Measurements from ENCODE around the gene SCNN1A. TPM values are rescaled to one million over a fixed set of nuclear protein-coding genes. Genes with fewer than 3 reads are reported as not detected.
A peak's percentile ranks its signal among the peaks of the same experiment; 100 is the strongest.

Gene SCNN1A
- total and polyA plus RNA-seq, 2 of the 13 experiments (the other 11 are each of a cell fraction or from before 2014, with no cell fraction given) = 1.5 to 14.6 TPM

DNA sequence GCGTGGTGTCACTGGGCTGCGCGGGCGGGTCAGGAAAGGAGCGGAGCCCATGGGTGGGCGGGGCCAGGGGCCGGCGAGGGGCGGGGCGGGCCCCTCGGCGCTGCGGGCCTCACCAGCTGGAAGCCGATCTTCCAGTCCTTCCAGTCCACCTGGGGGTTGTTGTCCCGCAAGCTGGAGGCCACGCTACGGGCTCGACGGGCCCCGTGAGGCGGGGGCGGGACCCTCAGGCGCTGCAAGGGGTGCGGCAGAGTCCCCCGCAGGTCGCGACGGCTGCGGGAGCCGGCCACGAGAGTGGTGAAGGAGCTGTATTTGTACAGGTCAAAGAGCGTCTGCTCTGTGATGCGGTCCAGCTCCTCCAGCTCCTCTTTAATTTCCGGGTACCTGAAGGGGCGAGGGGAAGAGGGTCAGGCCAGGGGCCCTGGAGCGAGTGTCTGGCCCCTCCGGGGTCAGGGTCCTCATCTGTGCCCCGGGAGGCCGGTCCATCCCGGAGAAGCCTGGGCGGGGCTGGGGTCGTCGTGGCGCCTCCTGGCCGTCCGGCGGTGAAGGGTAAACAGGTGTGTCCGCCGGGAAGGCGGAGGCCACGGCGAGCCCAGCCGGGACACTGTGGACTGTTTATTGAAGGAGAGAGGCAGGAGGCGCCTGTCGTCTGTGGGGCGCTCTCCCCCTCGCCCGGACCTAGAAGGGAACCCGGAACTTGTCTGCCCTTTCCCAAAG is 11.9 kb downstream of the SCNN1A start (continued):
- TF ChIP-seq, protein P1, sequence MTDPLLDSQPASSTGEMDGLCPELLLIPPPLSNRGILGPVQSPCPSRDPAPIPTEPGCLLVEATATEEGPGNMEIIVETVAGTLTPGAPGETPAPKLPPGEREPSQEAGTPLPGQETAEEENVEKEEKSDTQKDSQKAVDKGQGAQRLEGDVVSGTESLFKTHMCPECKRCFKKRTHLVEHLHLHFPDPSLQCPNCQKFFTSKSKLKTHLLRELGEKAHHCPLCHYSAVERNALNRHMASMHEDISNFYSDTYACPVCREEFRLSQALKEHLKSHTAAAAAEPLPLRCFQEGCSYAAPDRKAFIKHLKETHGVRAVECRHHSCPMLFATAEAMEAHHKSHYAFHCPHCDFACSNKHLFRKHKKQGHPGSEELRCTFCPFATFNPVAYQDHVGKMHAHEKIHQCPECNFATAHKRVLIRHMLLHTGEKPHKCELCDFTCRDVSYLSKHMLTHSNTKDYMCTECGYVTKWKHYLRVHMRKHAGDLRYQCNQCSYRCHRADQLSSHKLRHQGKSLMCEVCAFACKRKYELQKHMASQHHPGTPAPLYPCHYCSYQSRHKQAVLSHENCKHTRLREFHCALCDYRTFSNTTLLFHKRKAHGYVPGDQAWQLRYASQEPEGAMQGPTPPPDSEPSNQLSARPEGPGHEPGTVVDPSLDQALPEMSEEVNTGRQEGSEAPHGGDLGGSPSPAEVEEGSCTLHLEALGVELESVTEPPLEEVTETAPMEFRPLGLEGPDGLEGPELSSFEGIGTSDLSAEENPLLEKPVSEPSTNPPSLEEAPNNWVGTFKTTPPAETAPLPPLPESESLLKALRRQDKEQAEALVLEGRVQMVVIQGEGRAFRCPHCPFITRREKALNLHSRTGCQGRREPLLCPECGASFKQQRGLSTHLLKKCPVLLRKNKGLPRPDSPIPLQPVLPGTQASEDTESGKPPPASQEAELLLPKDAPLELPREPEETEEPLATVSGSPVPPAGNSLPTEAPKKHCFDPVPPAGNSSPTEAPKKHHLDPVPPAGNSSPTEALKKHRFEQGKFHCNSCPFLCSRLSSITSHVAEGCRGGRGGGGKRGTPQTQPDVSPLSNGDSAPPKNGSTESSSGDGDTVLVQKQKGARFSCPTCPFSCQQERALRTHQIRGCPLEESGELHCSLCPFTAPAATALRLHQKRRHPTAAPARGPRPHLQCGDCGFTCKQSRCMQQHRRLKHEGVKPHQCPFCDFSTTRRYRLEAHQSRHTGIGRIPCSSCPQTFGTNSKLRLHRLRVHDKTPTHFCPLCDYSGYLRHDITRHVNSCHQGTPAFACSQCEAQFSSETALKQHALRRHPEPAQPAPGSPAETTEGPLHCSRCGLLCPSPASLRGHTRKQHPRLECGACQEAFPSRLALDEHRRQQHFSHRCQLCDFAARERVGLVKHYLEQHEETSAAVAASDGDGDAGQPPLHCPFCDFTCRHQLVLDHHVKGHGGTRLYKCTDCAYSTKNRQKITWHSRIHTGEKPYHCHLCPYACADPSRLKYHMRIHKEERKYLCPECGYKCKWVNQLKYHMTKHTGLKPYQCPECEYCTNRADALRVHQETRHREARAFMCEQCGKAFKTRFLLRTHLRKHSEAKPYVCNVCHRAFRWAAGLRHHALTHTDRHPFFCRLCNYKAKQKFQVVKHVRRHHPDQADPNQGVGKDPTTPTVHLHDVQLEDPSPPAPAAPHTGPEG (CRISPR knock-in tag; IDR thresholded peaks at IDR 0.05) = peak; percentile 81
- TF ChIP-seq, protein P2, sequence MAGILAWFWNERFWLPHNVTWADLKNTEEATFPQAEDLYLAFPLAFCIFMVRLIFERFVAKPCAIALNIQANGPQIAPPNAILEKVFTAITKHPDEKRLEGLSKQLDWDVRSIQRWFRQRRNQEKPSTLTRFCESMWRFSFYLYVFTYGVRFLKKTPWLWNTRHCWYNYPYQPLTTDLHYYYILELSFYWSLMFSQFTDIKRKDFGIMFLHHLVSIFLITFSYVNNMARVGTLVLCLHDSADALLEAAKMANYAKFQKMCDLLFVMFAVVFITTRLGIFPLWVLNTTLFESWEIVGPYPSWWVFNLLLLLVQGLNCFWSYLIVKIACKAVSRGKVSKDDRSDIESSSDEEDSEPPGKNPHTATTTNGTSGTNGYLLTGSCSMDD (CRISPR knock-in tag; IDR thresholded peaks at IDR 0.05) = no peak
- TF ChIP-seq ZNF451 (CRISPR knock-in tag; IDR thresholded peaks at IDR 0.05) (peak; percentile 31; the same call in 1 of the 2 replicates), SNAPC2 (CRISPR knock-in tag; IDR thresholded peaks at IDR 0.05) (no peak), SP5 (CRISPR knock-in tag; IDR thresholded peaks at IDR 0.05; ENCODE audit: borderline replicate concordance, low read depth) (peak; percentile 91), RFX1 (IDR thresholded peaks at IDR 0.05) (no peak), ZNF263 (CRISPR knock-in tag; IDR thresholded peaks at IDR 0.05) (peak; percentile 55; the same call in 1 of the 2 replicates), ZNF674 (CRISPR knock-in tag; IDR thresholded peaks at IDR 0.05; ENCODE audit: low read depth) (no peak), JARID2 (CRISPR knock-in tag; IDR thresholded peaks at IDR 0.05; ENCODE audit: insufficient replicate concordance) (no peak), PCBP1 (IDR thresholded peaks at IDR 0.05; ENCODE audit: borderline replicate concordance, low read depth, low read length) (no peak), MXI1 (IDR thresholded peaks at IDR 0.05; ENCODE audit: borderline replicate concordance, low read depth, low read length) (peak; percentile 35; the same call in 1 of the 3 replicates), HNRNPLL (IDR thresholded peaks at IDR 0.05; ENCODE audit: low read depth, low read length, poor library complexity, severe bottlenecking) (peak; percentile 33), ZNF768 (CRISPR knock-in tag; IDR thresholded peaks at IDR 0.05) (peak; percentile 65), ZNF274 (CRISPR knock-in tag; IDR thresholded peaks at IDR 0.05) (peak; percentile 57; the same call in 1 of the 2 replicates)
- TF ChIP-seq, protein P3, sequence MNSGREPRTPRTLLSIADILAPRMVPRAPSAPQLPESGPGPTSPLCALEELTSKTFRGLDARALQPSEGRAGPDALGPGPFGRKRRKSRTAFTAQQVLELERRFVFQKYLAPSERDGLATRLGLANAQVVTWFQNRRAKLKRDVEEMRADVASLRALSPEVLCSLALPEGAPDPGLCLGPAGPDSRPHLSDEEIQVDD (CRISPR knock-in tag; IDR thresholded peaks at IDR 0.05; ENCODE audit: borderline replicate concordance) = no peak; the same call in 1 of the 2 replicates
- TF ChIP-seq, protein P4, sequence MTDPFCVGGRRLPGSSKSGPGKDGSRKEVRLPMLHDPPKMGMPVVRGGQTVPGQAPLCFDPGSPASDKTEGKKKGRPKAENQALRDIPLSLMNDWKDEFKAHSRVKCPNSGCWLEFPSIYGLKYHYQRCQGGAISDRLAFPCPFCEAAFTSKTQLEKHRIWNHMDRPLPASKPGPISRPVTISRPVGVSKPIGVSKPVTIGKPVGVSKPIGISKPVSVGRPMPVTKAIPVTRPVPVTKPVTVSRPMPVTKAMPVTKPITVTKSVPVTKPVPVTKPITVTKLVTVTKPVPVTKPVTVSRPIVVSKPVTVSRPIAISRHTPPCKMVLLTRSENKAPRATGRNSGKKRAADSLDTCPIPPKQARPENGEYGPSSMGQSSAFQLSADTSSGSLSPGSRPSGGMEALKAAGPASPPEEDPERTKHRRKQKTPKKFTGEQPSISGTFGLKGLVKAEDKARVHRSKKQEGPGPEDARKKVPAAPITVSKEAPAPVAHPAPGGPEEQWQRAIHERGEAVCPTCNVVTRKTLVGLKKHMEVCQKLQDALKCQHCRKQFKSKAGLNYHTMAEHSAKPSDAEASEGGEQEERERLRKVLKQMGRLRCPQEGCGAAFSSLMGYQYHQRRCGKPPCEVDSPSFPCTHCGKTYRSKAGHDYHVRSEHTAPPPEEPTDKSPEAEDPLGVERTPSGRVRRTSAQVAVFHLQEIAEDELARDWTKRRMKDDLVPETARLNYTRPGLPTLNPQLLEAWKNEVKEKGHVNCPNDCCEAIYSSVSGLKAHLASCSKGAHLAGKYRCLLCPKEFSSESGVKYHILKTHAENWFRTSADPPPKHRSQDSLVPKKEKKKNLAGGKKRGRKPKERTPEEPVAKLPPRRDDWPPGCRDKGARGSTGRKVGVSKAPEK (CRISPR knock-in tag; IDR thresholded peaks at IDR 0.05; ENCODE audit: borderline replicate concordance) = no peak

All from HepG2 (cell line).